ENCODE results near the gene GINS2.

GINS2 gene

GRCh38 chr16:85651629-85652430 lies 36.9 kb downstream of the GINS2 start:
- TF ChIP-seq ZFX (IDR thresholded peaks at IDR 0.05) (no peak), CTCF (conservative IDR thresholded peaks at IDR 0.05) (no peak)
- H3K27ac ChIP-seq = peak overlapping the region; percentile 44

GRCh38 chr16:85650844-85651628 lies 37.7 kb downstream of the GINS2 start:
- TF ChIP-seq CTCF (conservative IDR thresholded peaks at IDR 0.05) = no peak
- no peak for TF ChIP-seq ZFX (IDR thresholded peaks at IDR 0.05)
- peak overlapping the region; percentile 44 for H3K27ac ChIP-seq

- no peak overlapping the region for H3K27ac ChIP-seq
- TF ChIP-seq CTCF (conservative IDR thresholded peaks at IDR 0.05) (no peak), ZFX (IDR thresholded peaks at IDR 0.05) (no peak)
These were observed 38.5 kb downstream of the GINS2 start for GRCh38 chr16:85650135-85650843.

GRCh38 chr16:85649411-85650134 lies 39.2 kb downstream of the GINS2 start:
- TF ChIP-seq CTCF (conservative IDR thresholded peaks at IDR 0.05) = no peak
- no peak for TF ChIP-seq ZFX (IDR thresholded peaks at IDR 0.05)
- no peak overlapping the region for H3K27ac ChIP-seq

- no peak for TF ChIP-seq ZFX (IDR thresholded peaks at IDR 0.05)
- TF ChIP-seq CTCF (conservative IDR thresholded peaks at IDR 0.05) = no peak
- no peak overlapping the region for H3K27ac ChIP-seq
These were observed 39.9 kb downstream of the GINS2 start for GRCh38 chr16:85648805-85649204.

GRCh38 chr16:85648070-85648714 lies 40.6 kb downstream of the GINS2 start:
- no peak for TF ChIP-seq CTCF (conservative IDR thresholded peaks at IDR 0.05)
- TF ChIP-seq ZFX (IDR thresholded peaks at IDR 0.05) = no peak
- H3K27ac ChIP-seq = peak overlapping the region; percentile 13
